ENCODE data around the gene ADAMTS9. TPM values are rescaled to one million over a fixed set of nuclear protein-coding genes. Genes with fewer than 3 reads are reported as not detected.

Gene ADAMTS9
- polyA plus RNA-seq, 1 donor from 2014 or later = 0.32 TPM

DNA sequence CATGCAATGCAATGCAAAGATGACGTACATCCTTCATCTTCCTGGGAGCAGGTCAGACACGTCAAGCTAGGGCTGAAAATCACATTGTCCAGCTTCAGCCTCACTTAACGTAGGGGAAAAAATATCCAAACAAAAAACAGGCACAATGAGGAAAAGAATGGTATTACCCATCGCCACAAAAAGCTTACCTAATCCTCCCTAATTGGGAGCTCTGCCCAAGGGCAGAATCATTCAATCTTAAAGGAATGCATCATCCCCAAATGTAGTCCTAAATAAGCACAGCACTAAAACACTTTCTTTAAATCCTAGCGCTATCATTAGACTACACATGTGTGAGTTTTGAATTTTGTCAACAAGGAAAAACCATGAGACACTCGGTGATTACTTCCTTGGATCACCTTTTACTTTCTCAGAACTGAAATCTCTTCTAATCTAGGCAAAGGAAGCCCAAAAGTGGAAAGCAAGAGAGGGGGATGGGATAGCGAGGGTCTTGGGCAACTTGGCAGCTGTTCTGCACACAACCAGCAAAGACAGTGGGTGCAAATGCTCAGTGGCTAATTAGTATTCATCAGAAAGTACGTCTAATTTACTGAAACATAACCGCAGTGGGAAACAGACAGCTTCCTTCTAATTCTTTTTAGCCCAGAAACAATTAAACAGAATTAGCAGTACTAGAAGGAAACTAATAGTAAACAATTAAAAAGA is 87.4 kb downstream of the ADAMTS9 start:
- no peak overlapping the region for H3K9ac ChIP-seq (ENCODE audit: low read length)
- no peaks in the 10 kb centered on the region for H3F3A ChIP-seq (ENCODE audit: insufficient read depth, low read length, poor library complexity, severe bottlenecking)
- H3K4me3 ChIP-seq (ENCODE audit: low read length) = no peak overlapping the region
- no peaks in the 10 kb centered on the region for H3K36me3 ChIP-seq (ENCODE audit: insufficient read depth, low read length)
- no peak overlapping the region for H3K27ac ChIP-seq (ENCODE audit: low read length)
- no peaks in the 10 kb centered on the region for H3K9me3 ChIP-seq (ENCODE audit: low read length)
- H3K4me2 ChIP-seq (ENCODE audit: low read length) = no peak overlapping the region
- H3K79me2 ChIP-seq (replicated peaks; ENCODE audit: insufficient read depth, low read length) = no peaks in the 10 kb centered on the region
- H3K9me2 ChIP-seq (ENCODE audit: insufficient read depth, low read length) = no peaks in the 10 kb centered on the region
- H2AFZ ChIP-seq (ENCODE audit: low read depth, low read length) = no peak overlapping the region
- H4K20me1 ChIP-seq (ENCODE audit: insufficient read depth) = no peaks in the 10 kb centered on the region
- TF ChIP-seq POLR2AphosphoS5 (IDR thresholded peaks at IDR 0.05) = no peak
- no peak for TF ChIP-seq EZH2 (IDR thresholded peaks at IDR 0.05; ENCODE audit: borderline replicate concordance, insufficient read depth, low read length, poor library complexity, severe bottlenecking)
- TF ChIP-seq, protein P1, sequence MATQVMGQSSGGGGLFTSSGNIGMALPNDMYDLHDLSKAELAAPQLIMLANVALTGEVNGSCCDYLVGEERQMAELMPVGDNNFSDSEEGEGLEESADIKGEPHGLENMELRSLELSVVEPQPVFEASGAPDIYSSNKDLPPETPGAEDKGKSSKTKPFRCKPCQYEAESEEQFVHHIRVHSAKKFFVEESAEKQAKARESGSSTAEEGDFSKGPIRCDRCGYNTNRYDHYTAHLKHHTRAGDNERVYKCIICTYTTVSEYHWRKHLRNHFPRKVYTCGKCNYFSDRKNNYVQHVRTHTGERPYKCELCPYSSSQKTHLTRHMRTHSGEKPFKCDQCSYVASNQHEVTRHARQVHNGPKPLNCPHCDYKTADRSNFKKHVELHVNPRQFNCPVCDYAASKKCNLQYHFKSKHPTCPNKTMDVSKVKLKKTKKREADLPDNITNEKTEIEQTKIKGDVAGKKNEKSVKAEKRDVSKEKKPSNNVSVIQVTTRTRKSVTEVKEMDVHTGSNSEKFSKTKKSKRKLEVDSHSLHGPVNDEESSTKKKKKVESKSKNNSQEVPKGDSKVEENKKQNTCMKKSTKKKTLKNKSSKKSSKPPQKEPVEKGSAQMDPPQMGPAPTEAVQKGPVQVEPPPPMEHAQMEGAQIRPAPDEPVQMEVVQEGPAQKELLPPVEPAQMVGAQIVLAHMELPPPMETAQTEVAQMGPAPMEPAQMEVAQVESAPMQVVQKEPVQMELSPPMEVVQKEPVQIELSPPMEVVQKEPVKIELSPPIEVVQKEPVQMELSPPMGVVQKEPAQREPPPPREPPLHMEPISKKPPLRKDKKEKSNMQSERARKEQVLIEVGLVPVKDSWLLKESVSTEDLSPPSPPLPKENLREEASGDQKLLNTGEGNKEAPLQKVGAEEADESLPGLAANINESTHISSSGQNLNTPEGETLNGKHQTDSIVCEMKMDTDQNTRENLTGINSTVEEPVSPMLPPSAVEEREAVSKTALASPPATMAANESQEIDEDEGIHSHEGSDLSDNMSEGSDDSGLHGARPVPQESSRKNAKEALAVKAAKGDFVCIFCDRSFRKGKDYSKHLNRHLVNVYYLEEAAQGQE (IDR thresholded peaks at IDR 0.05; ENCODE audit: borderline replicate concordance) = no peak
- TF ChIP-seq CTCF (IDR thresholded peaks at IDR 0.05; ENCODE audit: poor library complexity, severe bottlenecking) = no peak
- TF ChIP-seq EP300 (conservative IDR thresholded peaks at IDR 0.05; ENCODE audit: poor library complexity, severe bottlenecking) = no peak
- TF ChIP-seq TAF1 (IDR thresholded peaks at IDR 0.05; ENCODE audit: low read depth) = no peak
- no peak for TF ChIP-seq RAD21 (conservative IDR thresholded peaks at IDR 0.05)
- no peak for TF ChIP-seq SMC3 (conservative IDR thresholded peaks at IDR 0.05; ENCODE audit: poor library complexity)
- no peak for TF ChIP-seq MXI1 (conservative IDR thresholded peaks at IDR 0.05; ENCODE audit: poor library complexity, severe bottlenecking)
- no peaks in the 10 kb centered on the region for H3K27me3 ChIP-seq (ENCODE audit: insufficient read depth, low read depth, low read length)

GRCh38 chr3:64599651-64600050 is 88.1 kb downstream of the ADAMTS9 start:
- Histone ChIP-seq H3K36me3 (ENCODE audit: insufficient read depth, low read length) (no peaks in the 10 kb centered on the region), H3K4me2 (ENCODE audit: low read length) (no peak overlapping the region), H3K79me2 (replicated peaks; ENCODE audit: insufficient read depth, low read length) (no peaks in the 10 kb centered on the region), H3K27me3 (ENCODE audit: insufficient read depth, low read depth, low read length) (no peaks in the 10 kb centered on the region), H3F3A (ENCODE audit: insufficient read depth, low read length, poor library complexity, severe bottlenecking) (no peaks in the 10 kb centered on the region), H3K27ac (ENCODE audit: low read length) (no peak overlapping the region), H2AFZ (ENCODE audit: low read depth, low read length) (no peak overlapping the region), H3K9me3 (ENCODE audit: low read length) (no peaks in the 10 kb centered on the region), H3K9ac (ENCODE audit: low read length) (no peak overlapping the region), H3K4me3 (ENCODE audit: low read length) (no peak overlapping the region), H4K20me1 (ENCODE audit: insufficient read depth) (no peaks in the 10 kb centered on the region), H3K9me2 (ENCODE audit: insufficient read depth, low read length) (no peaks in the 10 kb centered on the region)
- TF ChIP-seq TAF1 (IDR thresholded peaks at IDR 0.05; ENCODE audit: low read depth) (no peak), EP300 (conservative IDR thresholded peaks at IDR 0.05; ENCODE audit: poor library complexity, severe bottlenecking) (no peak), EZH2 (IDR thresholded peaks at IDR 0.05; ENCODE audit: borderline replicate concordance, insufficient read depth, low read length, poor library complexity, severe bottlenecking) (no peak), RAD21 (conservative IDR thresholded peaks at IDR 0.05) (no peak), CTCF (IDR thresholded peaks at IDR 0.05; ENCODE audit: poor library complexity, severe bottlenecking) (no peak), SMC3 (conservative IDR thresholded peaks at IDR 0.05; ENCODE audit: poor library complexity) (no peak), MXI1 (conservative IDR thresholded peaks at IDR 0.05; ENCODE audit: poor library complexity, severe bottlenecking) (no peak), POLR2AphosphoS5 (IDR thresholded peaks at IDR 0.05) (no peak)
- TF ChIP-seq, protein P1 (IDR thresholded peaks at IDR 0.05; ENCODE audit: borderline replicate concordance) = no peak
